H9 (cell line): ENCODE measurements around the gene ZNF76. TPM values are rescaled to one million over a fixed set of nuclear protein-coding genes. Genes with fewer than 3 reads are reported as not detected.

Experiments
- DNase-seq: peaks from one replicate; pipeline ENCODE4 v3.0.0-alpha.2; 2017
- H2AFZ ChIP-seq: one replicate; pipeline ENCODE4 v1.6.1; 2013; ENCODE audit warnings: mild to moderate bottlenecking, low read length, control low read depth, moderate library complexity
- H2AK5ac ChIP-seq: 2 replicates; pipeline ENCODE4 v1.6.1; 2013; ENCODE audit warnings: low read length, control low read depth, mixed read lengths; ENCODE audit not compliant: insufficient read length
- H2BK120ac ChIP-seq: one replicate; pipeline ENCODE4 v1.6.1; 2013; ENCODE audit warnings: low read depth, mild to moderate bottlenecking, low read length, control low read depth, inconsistent platforms; ENCODE audit not compliant: poor library complexity, severe bottlenecking
- H2BK12ac ChIP-seq: 2 replicates; pipeline ENCODE4 v1.6.1; 2013; ENCODE audit warnings: low read length, control low read depth, mixed read lengths, low read depth; ENCODE audit not compliant: insufficient read length
- H2BK15ac ChIP-seq: 2 replicates; pipeline ENCODE4 v1.6.1; 2013; ENCODE audit warnings: low read depth, low read length, control low read depth
- H2BK20ac ChIP-seq: one replicate; pipeline ENCODE4 v1.6.1; 2013; ENCODE audit warnings: low read depth, mild to moderate bottlenecking, low read length, control low read depth, inconsistent platforms; ENCODE audit not compliant: poor library complexity, severe bottlenecking
- H2BK5ac ChIP-seq: 2 replicates; pipeline ENCODE4 v1.6.1; 2013; ENCODE audit warnings: low read length, control low read depth, mixed read lengths; ENCODE audit not compliant: insufficient read length
- H3K14ac ChIP-seq: 2 replicates; pipeline ENCODE4 v1.6.1; 2013; ENCODE audit warnings: low read length, control low read depth; ENCODE audit not compliant: insufficient read depth
- H3K18ac ChIP-seq: 2 replicates; pipeline ENCODE4 v1.6.1; 2013; ENCODE audit warnings: low read depth, mild to moderate bottlenecking, mixed read lengths, low read length, control low read depth; ENCODE audit not compliant: insufficient read length
- H3K23ac ChIP-seq: 2 replicates; pipeline ENCODE4 v1.6.1; 2013; ENCODE audit warnings: low read length, control low read depth, mixed read lengths, low read depth; ENCODE audit not compliant: insufficient read length
- H3K23me2 ChIP-seq: 2 replicates; pipeline ENCODE4 v1.6.1; 2013; ENCODE audit warnings: low read depth, mild to moderate bottlenecking, mixed read lengths, low read length, control low read depth; ENCODE audit not compliant: insufficient read length, poor library complexity, severe bottlenecking
- H3K27ac ChIP-seq: 2 replicates; pipeline ENCODE4 v1.5.1; 2013; ENCODE audit warnings: low read length, control low read depth, mixed read lengths, low read depth; ENCODE audit not compliant: insufficient read length
- H3K27me3 ChIP-seq: 2 replicates; pipeline ENCODE4 v1.6.1; 2013; ENCODE audit warnings: low read length, control low read depth, inconsistent platforms; ENCODE audit not compliant: insufficient read depth
- H3K4ac ChIP-seq: 2 replicates; pipeline ENCODE4 v1.6.1; 2013; ENCODE audit warnings: low read depth, mild to moderate bottlenecking, control low read depth, inconsistent platforms, low read length, moderate library complexity
- H3K4me1 ChIP-seq: 2 replicates; pipeline ENCODE4 v1.6.1; 2013; ENCODE audit warnings: low read length, control low read depth, inconsistent platforms; ENCODE audit not compliant: insufficient read depth
- H3K4me2 ChIP-seq: 2 replicates; pipeline ENCODE4 v1.6.1; 2013; ENCODE audit warnings: low read length, control low read depth, mixed read lengths; ENCODE audit not compliant: insufficient read length, insufficient read depth
- H3K56ac ChIP-seq: 2 replicates; pipeline ENCODE4 v1.6.1; 2013; ENCODE audit warnings: low read depth, mild to moderate bottlenecking, mixed read lengths, low read length, control low read depth; ENCODE audit not compliant: insufficient read length
- H3K79me1 ChIP-seq: 2 replicates; pipeline ENCODE4 v1.6.1; 2013; ENCODE audit warnings: low read depth, mild to moderate bottlenecking, moderate library complexity, low read length, control low read depth, inconsistent platforms; ENCODE audit not compliant: insufficient read depth, poor library complexity, severe bottlenecking
- H3K79me2 ChIP-seq: 2 replicates; pipeline ENCODE4 v1.6.1; 2013; ENCODE audit warnings: low read length, control low read depth, inconsistent platforms; ENCODE audit not compliant: insufficient read depth
- H3K9ac ChIP-seq: 2 replicates; pipeline ENCODE4 v1.6.1; 2013; ENCODE audit warnings: low read length, control low read depth, mixed read lengths; ENCODE audit not compliant: insufficient read length; ENCODE audit errors: extremely low read depth
- H3K9me3 ChIP-seq: one replicate; pipeline ENCODE4 v1.6.1; 2013; ENCODE audit warnings: low read depth, low read length, inconsistent platforms; ENCODE audit not compliant: control insufficient read depth
- H3T11ph ChIP-seq: one replicate; pipeline ENCODE4 v1.6.1; 2013; ENCODE audit warnings: mild to moderate bottlenecking, low read length, control low read depth, inconsistent platforms
- H4K20me1 ChIP-seq: one replicate; pipeline ENCODE4 v1.6.1; 2013; ENCODE audit not compliant: control insufficient read depth, insufficient read length, insufficient read depth
- H4K5ac ChIP-seq: 2 replicates; pipeline ENCODE4 v1.6.1; 2013; ENCODE audit warnings: low read depth, mild to moderate bottlenecking, mixed read lengths, low read length, control low read depth; ENCODE audit not compliant: insufficient read length
- H4K8ac ChIP-seq: replicated peaks from 2 replicates; pipeline ENCODE4 v1.6.1; 2013; ENCODE audit warnings: low read length, control low read depth, mixed read lengths, low read depth; ENCODE audit not compliant: insufficient read length
- H4K91ac ChIP-seq: 2 replicates; pipeline ENCODE4 v1.6.1; 2013; ENCODE audit warnings: low read depth, mild to moderate bottlenecking, moderate library complexity, mixed read lengths, low read length, control low read depth; ENCODE audit not compliant: insufficient read length
- H3K27ac Mint-ChIP-seq, 3 experiments: 2 replicates in 2 of 3; 3 replicates in 1 of 3; pipeline ENCODE4 v1.8.0; 2020 to 2021; ENCODE audit warnings: mixed read lengths in 3 of 3, mild to moderate bottlenecking in 1 of 3, moderate library complexity in 1 of 3
- H3K27me3 Mint-ChIP-seq: 2 replicates; pipeline ENCODE4 v1.8.0; 2021; ENCODE audit warnings: low read depth, mild to moderate bottlenecking, moderate library complexity, mixed read lengths
- H3K36me3 Mint-ChIP-seq, 3 experiments: 2 replicates in 2 of 3; 3 replicates in 1 of 3; pipeline ENCODE4 v1.8.0; 2020 to 2021; ENCODE audit warnings: low read depth in 3 of 3, mixed read lengths in 3 of 3; ENCODE audit not compliant: insufficient read depth in 1 of 3
- H3K4me1 Mint-ChIP-seq, 2 experiments: 2 replicates each; pipeline ENCODE4 v1.8.0; 2020; ENCODE audit warnings: mixed read lengths in 2 of 2
- H3K4me3 Mint-ChIP-seq, 2 experiments: 2 replicates in 1 of 2; 3 replicates in 1 of 2; pipeline ENCODE4 v1.8.0; 2020 to 2021; ENCODE audit warnings: mild to moderate bottlenecking in 2 of 2, mixed read lengths in 2 of 2, moderate library complexity in 1 of 2
- H3K9me3 Mint-ChIP-seq, 2 experiments: 2 replicates in 1 of 2; 3 replicates in 1 of 2; pipeline ENCODE4 v1.8.0; 2020; ENCODE audit warnings: mild to moderate bottlenecking in 2 of 2, mixed read lengths in 2 of 2, moderate library complexity in 1 of 2
- WGBS: extraction: QIAGEN DNeasy Blood & Tissue Kit; methylation state at CpG from one replicate; pipeline ENCODE4 v1.1.7; 2013; ENCODE audit warnings: missing lambda C conversion rate, low lambda C conversion rate, mixed read lengths; ENCODE audit not compliant: insufficient read length; ENCODE audit errors: extremely low coverage; 5-methylcytosine and 5-hydroxymethylcytosine counted together
- total RNA-seq: library from RNA; stranded (reverse); gene quantifications from 2 replicates; pipeline ENCODE4 v1.2.1, GENCODE V29; 2021
- TF ChIP-seq, protein P1 (sequence below): fragments of 200-600 bp; sonication (generic); conservative IDR thresholded peaks from 3 replicates; pipeline ENCODE4 v1.8.0; 2021; ENCODE audit warnings: antibody characterized with exemption, mild to moderate bottlenecking

The ZNF76 gene
- total RNA-seq, 1 experiment from 2014 or later: 21.1 TPM

GRCh38 chr6:35214869-35215664 is 44.5 kb upstream of the ZNF76 start:
- H3K27me3 Mint-ChIP-seq: peaks cover 91% of the 10 kb centered on the region
- H2BK15ac ChIP-seq: no peak overlapping the region
- no peak overlapping the region for H3K18ac ChIP-seq
- DNase-seq: no peak
- H3K79me1 ChIP-seq: no peaks in the 10 kb centered on the region
- no peak overlapping the region for H4K5ac ChIP-seq
- H2BK120ac ChIP-seq: no peak overlapping the region
- H3K4me2 ChIP-seq: peak overlapping the region; percentile 43
- TF ChIP-seq, protein P1, sequence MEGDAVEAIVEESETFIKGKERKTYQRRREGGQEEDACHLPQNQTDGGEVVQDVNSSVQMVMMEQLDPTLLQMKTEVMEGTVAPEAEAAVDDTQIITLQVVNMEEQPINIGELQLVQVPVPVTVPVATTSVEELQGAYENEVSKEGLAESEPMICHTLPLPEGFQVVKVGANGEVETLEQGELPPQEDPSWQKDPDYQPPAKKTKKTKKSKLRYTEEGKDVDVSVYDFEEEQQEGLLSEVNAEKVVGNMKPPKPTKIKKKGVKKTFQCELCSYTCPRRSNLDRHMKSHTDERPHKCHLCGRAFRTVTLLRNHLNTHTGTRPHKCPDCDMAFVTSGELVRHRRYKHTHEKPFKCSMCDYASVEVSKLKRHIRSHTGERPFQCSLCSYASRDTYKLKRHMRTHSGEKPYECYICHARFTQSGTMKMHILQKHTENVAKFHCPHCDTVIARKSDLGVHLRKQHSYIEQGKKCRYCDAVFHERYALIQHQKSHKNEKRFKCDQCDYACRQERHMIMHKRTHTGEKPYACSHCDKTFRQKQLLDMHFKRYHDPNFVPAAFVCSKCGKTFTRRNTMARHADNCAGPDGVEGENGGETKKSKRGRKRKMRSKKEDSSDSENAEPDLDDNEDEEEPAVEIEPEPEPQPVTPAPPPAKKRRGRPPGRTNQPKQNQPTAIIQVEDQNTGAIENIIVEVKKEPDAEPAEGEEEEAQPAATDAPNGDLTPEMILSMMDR: no peak
- no peak overlapping the region for H3K9ac ChIP-seq
- H2AK5ac ChIP-seq: no peak overlapping the region
- no peak overlapping the region for H3K14ac ChIP-seq
- no CpG with 5 or more reads among the region's 18 CpGs for WGBS
- peaks cover 40% of the 10 kb centered on the region; the same call in 1 of the 2 replicates for H3K27me3 ChIP-seq
- peaks cover 2% of the 10 kb centered on the region; the same call in 1 of the 2 replicates for H3K4me1 ChIP-seq
- H3K27ac ChIP-seq: no peak overlapping the region
- H3T11ph ChIP-seq: no peak overlapping the region
- no peaks in the 10 kb centered on the region for H4K20me1 ChIP-seq
- H3K27ac Mint-ChIP-seq: no peak overlapping the region
- no peak overlapping the region for H3K56ac ChIP-seq
- H4K8ac ChIP-seq: no peak overlapping the region
- no peaks in the 10 kb centered on the region for H3K9me3 ChIP-seq
- no peak overlapping the region for H2AFZ ChIP-seq
- no peaks in the 10 kb centered on the region; a peak in 1 of 7 replicates for H3K36me3 Mint-ChIP-seq
- H2BK12ac ChIP-seq: no peak overlapping the region
- H4K91ac ChIP-seq: no peak overlapping the region
- peaks cover 7% of the 10 kb centered on the region for H3K23me2 ChIP-seq
- H3K4me1 Mint-ChIP-seq: peaks cover 52 to 59% of the 10 kb centered on the region in 2 experiments
- H3K9me3 Mint-ChIP-seq: no peaks in the 10 kb centered on the region
- no peak overlapping the region for H2BK5ac ChIP-seq
- no peak overlapping the region for H3K4ac ChIP-seq
- H3K4me3 Mint-ChIP-seq: peak overlapping the region; percentile 69 to 81
- H2BK20ac ChIP-seq: no peak overlapping the region
- H3K23ac ChIP-seq: no peak overlapping the region
- no peaks in the 10 kb centered on the region for H3K79me2 ChIP-seq
